ENCODE results near the gene RAF1. TPM values are rescaled to one million over a fixed set of nuclear protein-coding genes. Genes with fewer than 3 reads are reported as not detected.
"Not testable (repeated sequence)": the region's sequence is repeated elsewhere in the genome, so short reads cannot be mapped to it uniquely, and the experiment has no call there.

RAF1 gene
- total and polyA plus RNA-seq, 2 experiments from 2014 or later, result 39.5 to 123 TPM

DNA sequence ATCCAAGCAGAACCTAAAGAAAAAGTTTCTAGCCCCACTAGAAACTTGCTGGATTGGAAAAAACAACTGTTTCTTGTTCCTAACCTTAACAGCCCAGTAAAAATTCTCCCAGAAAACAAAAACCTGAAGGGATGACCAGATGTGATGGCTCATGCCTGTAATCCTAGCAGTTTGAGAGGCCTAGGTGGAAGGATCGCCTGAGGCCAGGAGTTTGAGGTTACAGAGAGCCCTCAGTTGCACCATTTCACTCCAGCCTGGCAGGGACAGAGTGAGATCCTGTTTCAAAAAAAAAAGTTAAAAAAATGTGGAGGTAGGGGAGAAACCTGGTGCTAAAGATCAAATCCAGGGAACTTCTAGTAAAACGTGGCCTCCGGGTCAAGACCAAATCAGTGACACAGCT, 38.6 kb upstream of the RAF1 start (continued):
- TF ChIP-seq CTCF (conservative IDR thresholded peaks at IDR 0.05; ENCODE audit: low read depth in 2 of 2) (no peak), ZNF114 (CRISPR knock-in tag; IDR thresholded peaks at IDR 0.05) (no peak), NANOG (IDR thresholded peaks at IDR 0.05; ENCODE audit: borderline replicate concordance) (no peak)

DNA sequence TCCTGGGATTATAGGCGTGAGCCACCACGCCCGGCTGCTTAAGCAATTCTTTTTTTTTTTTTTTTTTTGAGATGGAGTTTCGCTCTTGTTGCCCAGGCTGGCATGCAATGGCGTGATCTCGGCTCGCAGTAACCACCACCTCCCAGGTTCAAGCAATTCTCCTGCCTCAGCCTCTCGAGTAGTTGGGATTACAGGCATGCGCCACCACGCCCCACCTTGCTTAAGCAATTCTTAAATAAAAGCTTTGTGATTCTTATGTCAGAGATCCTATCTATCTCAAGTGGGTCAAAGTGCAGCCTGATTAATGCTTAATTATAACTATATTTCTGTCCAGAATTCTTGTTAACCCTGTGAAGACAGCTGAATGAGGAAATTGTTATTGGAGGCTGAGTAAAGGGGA, 37.7 kb upstream of the RAF1 start:
- not testable (repeated sequence) for H3K9me3 Mint-ChIP-seq; H3K27me3 Mint-ChIP-seq (ENCODE audit: insufficient read depth, low read depth, poor library complexity); H3K27me3 ChIP-seq (ENCODE audit: insufficient read depth); H3K79me2 ChIP-seq (replicated peaks; ENCODE audit: insufficient read depth); H3F3A ChIP-seq (replicated peaks; ENCODE audit: low read depth); ATAC-seq; H4K20me1 ChIP-seq (replicated peaks; ENCODE audit: insufficient read depth); H2AFZ ChIP-seq; H3K36me3 Mint-ChIP-seq (ENCODE audit: low read depth); H3K4me3 Mint-ChIP-seq; H3K4me3 ChIP-seq; H3K9me2 ChIP-seq (ENCODE audit: insufficient read depth); H3K4me2 ChIP-seq; H3K27ac Mint-ChIP-seq; H3K4me1 Mint-ChIP-seq; H3K4me1 ChIP-seq (ENCODE audit: insufficient read depth); H3K27ac ChIP-seq (ENCODE audit: low read depth); H3K36me3 ChIP-seq (ENCODE audit: insufficient read depth); DNase-seq (ENCODE audit: low spot score)

- Mint-ChIP-seq H3K9me3 (no peaks in the 10 kb centered on the region), H3K27ac (no peak overlapping the region; the same call in 1 of the 2 replicates), H3K4me3 (no peak overlapping the region), H3K27me3 (ENCODE audit: insufficient read depth, low read depth, poor library complexity) (peaks cover 2% of the 10 kb centered on the region), H3K36me3 (ENCODE audit: low read depth) (no peaks in the 10 kb centered on the region), H3K4me1 (no peaks in the 10 kb centered on the region)
- Histone ChIP-seq H3K27ac (ENCODE audit: low read depth) (no peak overlapping the region), H3K79me2 (replicated peaks; ENCODE audit: insufficient read depth) (no peaks in the 10 kb centered on the region), H3K9me2 (ENCODE audit: insufficient read depth) (peaks cover 4% of the 10 kb centered on the region; the same call in 1 of the 2 replicates), H3K36me3 (ENCODE audit: insufficient read depth) (no peaks in the 10 kb centered on the region), H3F3A (replicated peaks; ENCODE audit: low read depth) (no peaks in the 10 kb centered on the region), H4K20me1 (replicated peaks; ENCODE audit: insufficient read depth) (no peaks in the 10 kb centered on the region), H3K4me3 (no peak overlapping the region), H2AFZ (peak overlapping the region; percentile 32; the same call in 1 of the 2 replicates), H3K27me3 (ENCODE audit: insufficient read depth) (no peaks in the 10 kb centered on the region), H3K4me1 (ENCODE audit: insufficient read depth) (no peaks in the 10 kb centered on the region), H3K4me2 (no peak overlapping the region)
- no peak for DNase-seq (ENCODE audit: low spot score)
- ATAC-seq, result no peak
- TF ChIP-seq ZNF462 (CRISPR knock-in tag; IDR thresholded peaks at IDR 0.05) (no peak), JUNB (IDR thresholded peaks at IDR 0.05; ENCODE audit: unreplicated experiment) (no peak), NANOG (IDR thresholded peaks at IDR 0.05; ENCODE audit: borderline replicate concordance) (no peak), EZH2phosphoT487 (IDR thresholded peaks at IDR 0.05; ENCODE audit: unreplicated experiment) (no peak), CREB1 (CRISPR knock-in tag; IDR thresholded peaks at IDR 0.05; ENCODE audit: low read depth) (no peak), ZNF331 (CRISPR knock-in tag; IDR thresholded peaks at IDR 0.05; ENCODE audit: low read depth) (no peak), STAT1 (IDR thresholded peaks at IDR 0.05; ENCODE audit: unreplicated experiment) (no peak)
- TF ChIP-seq, protein P1, sequence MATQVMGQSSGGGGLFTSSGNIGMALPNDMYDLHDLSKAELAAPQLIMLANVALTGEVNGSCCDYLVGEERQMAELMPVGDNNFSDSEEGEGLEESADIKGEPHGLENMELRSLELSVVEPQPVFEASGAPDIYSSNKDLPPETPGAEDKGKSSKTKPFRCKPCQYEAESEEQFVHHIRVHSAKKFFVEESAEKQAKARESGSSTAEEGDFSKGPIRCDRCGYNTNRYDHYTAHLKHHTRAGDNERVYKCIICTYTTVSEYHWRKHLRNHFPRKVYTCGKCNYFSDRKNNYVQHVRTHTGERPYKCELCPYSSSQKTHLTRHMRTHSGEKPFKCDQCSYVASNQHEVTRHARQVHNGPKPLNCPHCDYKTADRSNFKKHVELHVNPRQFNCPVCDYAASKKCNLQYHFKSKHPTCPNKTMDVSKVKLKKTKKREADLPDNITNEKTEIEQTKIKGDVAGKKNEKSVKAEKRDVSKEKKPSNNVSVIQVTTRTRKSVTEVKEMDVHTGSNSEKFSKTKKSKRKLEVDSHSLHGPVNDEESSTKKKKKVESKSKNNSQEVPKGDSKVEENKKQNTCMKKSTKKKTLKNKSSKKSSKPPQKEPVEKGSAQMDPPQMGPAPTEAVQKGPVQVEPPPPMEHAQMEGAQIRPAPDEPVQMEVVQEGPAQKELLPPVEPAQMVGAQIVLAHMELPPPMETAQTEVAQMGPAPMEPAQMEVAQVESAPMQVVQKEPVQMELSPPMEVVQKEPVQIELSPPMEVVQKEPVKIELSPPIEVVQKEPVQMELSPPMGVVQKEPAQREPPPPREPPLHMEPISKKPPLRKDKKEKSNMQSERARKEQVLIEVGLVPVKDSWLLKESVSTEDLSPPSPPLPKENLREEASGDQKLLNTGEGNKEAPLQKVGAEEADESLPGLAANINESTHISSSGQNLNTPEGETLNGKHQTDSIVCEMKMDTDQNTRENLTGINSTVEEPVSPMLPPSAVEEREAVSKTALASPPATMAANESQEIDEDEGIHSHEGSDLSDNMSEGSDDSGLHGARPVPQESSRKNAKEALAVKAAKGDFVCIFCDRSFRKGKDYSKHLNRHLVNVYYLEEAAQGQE (IDR thresholded peaks at IDR 0.05; ENCODE audit: unreplicated experiment), result no peak
Observed at GRCh38 chr3:12700800-12701199, 36.9 kb upstream of the RAF1 start.
